GM12878 (cell line): Measurements from ENCODE around the gene CFAP99.

Source experiments
- ATF3 ChIP-seq: IDR thresholded peaks from 2 replicates; pipeline ENCODE4 v1.6.1; 2011; ENCODE audit warnings: low read depth, mild to moderate bottlenecking, low read length, moderate library complexity, borderline replicate concordance; ENCODE audit errors: extremely low read depth
- BCL3 ChIP-seq: IDR thresholded peaks from 2 replicates; pipeline ENCODE4 v1.6.1; 2011; ENCODE audit warnings: borderline replicate concordance, low read depth, mild to moderate bottlenecking, moderate library complexity, low read length; ENCODE audit not compliant: insufficient read depth, poor library complexity, severe bottlenecking
- CHD2 ChIP-seq: IDR thresholded peaks from 2 replicates; pipeline ENCODE4 v1.6.1; 2011; ENCODE audit warnings: low read depth, low read length, improper control_type of control experiment, borderline replicate concordance
- CTCF ChIP-seq, 3 experiments: IDR thresholded peaks in 2 of 3; conservative IDR thresholded peaks in 1 of 3; 2 replicates each; pipeline ENCODE4 v1.5.1; 2011; ENCODE audit warnings: low read depth in 3 of 3, low read length in 3 of 3, mild to moderate bottlenecking in 3 of 3, control low read depth in 2 of 3, moderate library complexity in 2 of 3, inconsistent platforms in 1 of 3, mixed read lengths in 1 of 3; ENCODE audit not compliant: control insufficient read depth in 2 of 3, insufficient read depth in 1 of 3; ENCODE audit errors: extremely low read depth in 1 of 3
- FOXM1 ChIP-seq: IDR thresholded peaks from 2 replicates; pipeline ENCODE4 v1.6.1; 2012; ENCODE audit warnings: low read depth, mild to moderate bottlenecking, inconsistent platforms, low read length, moderate library complexity
- HDAC6 ChIP-seq: fragments of 200-600 bp; sonication (generic); IDR thresholded peaks from one replicate; pipeline ENCODE4 v1.8.0; 2017; ENCODE audit warnings: antibody characterized with exemption; ENCODE audit not compliant: unreplicated experiment
- MAX ChIP-seq: IDR thresholded peaks from 2 replicates; pipeline ENCODE4 v1.6.1; 2012; ENCODE audit warnings: low read depth, low read length, improper control_type of control experiment
- MYC ChIP-seq: IDR thresholded peaks from 2 replicates; pipeline ENCODE4 v1.6.1; 2011; ENCODE audit warnings: mild to moderate bottlenecking, low read length, moderate library complexity, inconsistent platforms; ENCODE audit not compliant: insufficient read depth, insufficient replicate concordance, insufficient read length, severe bottlenecking
- NBN ChIP-seq: fragments of 450-650 bp; IDR thresholded peaks from 2 replicates; pipeline ENCODE4 v1.6.1; 2016
- PAX8 ChIP-seq: fragments of 450-650 bp; IDR thresholded peaks from 2 replicates; pipeline ENCODE4 v1.6.1; 2017; ENCODE audit warnings: mild to moderate bottlenecking, moderate library complexity
- POLR2AphosphoS5 ChIP-seq: IDR thresholded peaks from 2 replicates; pipeline ENCODE4 v1.6.1; 2011; ENCODE audit warnings: mild to moderate bottlenecking, low read length, inconsistent platforms
- TF ChIP-seq, protein P1 (sequence below): fragments of 450-650 bp; formaldehyde crosslinking; IDR thresholded peaks from 2 replicates; pipeline ENCODE4 v1.4.0; 2022; ENCODE audit warnings: mild to moderate bottlenecking, moderate library complexity
- TF ChIP-seq, protein P2 (sequence below): fragments of 450-650 bp; formaldehyde crosslinking; IDR thresholded peaks from 2 replicates; pipeline ENCODE4 v1.4.0; 2020; ENCODE audit warnings: mild to moderate bottlenecking, moderate library complexity

GRCh38 chr4:2372488-2373030 lies 46.2 kb upstream of the CFAP99 start:
- TF ChIP-seq MAX (no peak), ATF3 (no peak), CTCF (IDR thresholded peaks at IDR 0.05 in 2 of 3, conservative IDR thresholded peaks at IDR 0.05 in 1 of 3; ENCODE audit: control insufficient read depth in 2 of 3, extremely low read depth in 1 of 3, insufficient read depth in 1 of 3, low read depth in 3 of 3, low read length in 3 of 3) (no peak), NBN (no peak), CHD2 (no peak), FOXM1 (no peak), HDAC6 (no peak), POLR2AphosphoS5 (no peak), PAX8 (no peak), BCL3 (no peak), MYC (no peak)
- TF ChIP-seq, protein P1, sequence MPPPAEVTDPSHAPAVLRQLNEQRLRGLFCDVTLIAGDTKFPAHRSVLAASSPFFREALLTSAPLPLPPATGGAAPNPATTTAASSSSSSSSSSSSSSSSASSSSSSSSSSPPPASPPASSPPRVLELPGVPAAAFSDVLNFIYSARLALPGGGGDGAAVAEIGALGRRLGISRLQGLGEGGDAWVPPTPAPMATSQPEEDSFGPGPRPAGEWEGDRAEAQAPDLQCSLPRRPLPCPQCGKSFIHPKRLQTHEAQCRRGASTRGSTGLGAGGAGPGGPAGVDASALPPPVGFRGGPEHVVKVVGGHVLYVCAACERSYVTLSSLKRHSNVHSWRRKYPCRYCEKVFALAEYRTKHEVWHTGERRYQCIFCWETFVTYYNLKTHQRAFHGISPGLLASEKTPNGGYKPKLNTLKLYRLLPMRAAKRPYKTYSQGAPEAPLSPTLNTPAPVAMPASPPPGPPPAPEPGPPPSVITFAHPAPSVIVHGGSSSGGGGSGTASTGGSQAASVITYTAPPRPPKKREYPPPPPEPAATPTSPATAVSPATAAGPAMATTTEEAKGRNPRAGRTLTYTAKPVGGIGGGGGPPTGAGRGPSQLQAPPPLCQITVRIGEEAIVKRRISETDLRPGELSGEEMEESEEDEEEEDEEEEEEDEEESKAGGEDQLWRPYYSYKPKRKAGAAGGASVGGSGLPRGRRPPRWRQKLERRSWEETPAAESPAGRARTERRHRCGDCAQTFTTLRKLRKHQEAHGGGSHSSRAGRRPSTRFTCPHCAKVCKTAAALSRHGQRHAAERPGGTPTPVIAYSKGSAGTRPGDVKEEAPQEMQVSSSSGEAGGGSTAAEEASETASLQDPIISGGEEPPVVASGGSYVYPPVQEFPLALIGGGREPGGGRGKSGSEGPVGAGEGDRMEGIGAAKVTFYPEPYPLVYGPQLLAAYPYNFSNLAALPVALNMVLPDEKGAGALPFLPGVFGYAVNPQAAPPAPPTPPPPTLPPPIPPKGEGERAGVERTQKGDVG, result no peak
- TF ChIP-seq, protein P2, sequence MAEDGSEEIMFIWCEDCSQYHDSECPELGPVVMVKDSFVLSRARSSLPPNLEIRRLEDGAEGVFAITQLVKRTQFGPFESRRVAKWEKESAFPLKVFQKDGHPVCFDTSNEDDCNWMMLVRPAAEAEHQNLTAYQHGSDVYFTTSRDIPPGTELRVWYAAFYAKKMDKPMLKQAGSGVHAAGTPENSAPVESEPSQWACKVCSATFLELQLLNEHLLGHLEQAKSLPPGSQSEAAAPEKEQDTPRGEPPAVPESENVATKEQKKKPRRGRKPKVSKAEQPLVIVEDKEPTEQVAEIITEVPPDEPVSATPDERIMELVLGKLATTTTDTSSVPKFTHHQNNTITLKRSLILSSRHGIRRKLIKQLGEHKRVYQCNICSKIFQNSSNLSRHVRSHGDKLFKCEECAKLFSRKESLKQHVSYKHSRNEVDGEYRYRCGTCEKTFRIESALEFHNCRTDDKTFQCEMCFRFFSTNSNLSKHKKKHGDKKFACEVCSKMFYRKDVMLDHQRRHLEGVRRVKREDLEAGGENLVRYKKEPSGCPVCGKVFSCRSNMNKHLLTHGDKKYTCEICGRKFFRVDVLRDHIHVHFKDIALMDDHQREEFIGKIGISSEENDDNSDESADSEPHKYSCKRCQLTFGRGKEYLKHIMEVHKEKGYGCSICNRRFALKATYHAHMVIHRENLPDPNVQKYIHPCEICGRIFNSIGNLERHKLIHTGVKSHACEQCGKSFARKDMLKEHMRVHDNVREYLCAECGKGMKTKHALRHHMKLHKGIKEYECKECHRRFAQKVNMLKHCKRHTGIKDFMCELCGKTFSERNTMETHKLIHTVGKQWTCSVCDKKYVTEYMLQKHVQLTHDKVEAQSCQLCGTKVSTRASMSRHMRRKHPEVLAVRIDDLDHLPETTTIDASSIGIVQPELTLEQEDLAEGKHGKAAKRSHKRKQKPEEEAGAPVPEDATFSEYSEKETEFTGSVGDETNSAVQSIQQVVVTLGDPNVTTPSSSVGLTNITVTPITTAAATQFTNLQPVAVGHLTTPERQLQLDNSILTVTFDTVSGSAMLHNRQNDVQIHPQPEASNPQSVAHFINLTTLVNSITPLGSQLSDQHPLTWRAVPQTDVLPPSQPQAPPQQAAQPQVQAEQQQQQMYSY (CRISPR knock-in tag), result no peak
